Measurements from ENCODE around the gene CDK5RAP1. TPM values are rescaled to one million over a fixed set of nuclear protein-coding genes. Genes with fewer than 3 reads are reported as not detected.

Gene CDK5RAP1
- total and polyA plus RNA-seq, 4 donors: 16.8 to 65.7 (median 23.6) TPM

GRCh38 chr20:33320006-33320405 lies 81.3 kb downstream of the CDK5RAP1 start:
- Histone ChIP-seq H3K36me3 (ENCODE audit: control insufficient read depth in 1 of 2, insufficient read depth in 2 of 2, low read length in 1 of 2) (no peaks in the 10 kb centered on the region), H3K9me3 (ENCODE audit: control insufficient read depth, low read length) (no peaks in the 10 kb centered on the region), H3K4me3 (ENCODE audit: low read length in 2 of 2) (no peak overlapping the region), H3K4me1 (ENCODE audit: control insufficient read depth in 1 of 2, insufficient read depth in 2 of 2, low read length in 2 of 2) (no peaks in the 10 kb centered on the region), H3K27me3 (ENCODE audit: control insufficient read depth in 1 of 2, insufficient read depth in 2 of 2, low read length in 1 of 2) (peaks cover 0 to 2% of the 10 kb centered on the region in 2 donors), H3K27ac (ENCODE audit: low read depth in 1 of 2, low read length in 2 of 2) (no peak overlapping the region)
- DNase-seq (no peak), ATAC-seq (ENCODE audit: low FRiP score) (no peak)
- WGBS, 2 donors: 73 to 75% methylated on average over 10 of the region's 10 CpGs
- intact Hi-C loops (cut with DNase I): no loop called here

GRCh38 chr20:33318096-33318429 lies 83.3 kb downstream of the CDK5RAP1 start:
- 27 to 31% methylated on average over 5 of the region's 5 CpGs for WGBS, 2 donors
- intact Hi-C loops (cut with DNase I): no loop called here
- Histone ChIP-seq H3K9me3 (ENCODE audit: control insufficient read depth, low read length) (no peaks in the 10 kb centered on the region), H3K36me3 (ENCODE audit: control insufficient read depth in 1 of 2, insufficient read depth in 2 of 2, low read length in 1 of 2) (no peaks in the 10 kb centered on the region), H3K4me1 (ENCODE audit: control insufficient read depth in 1 of 2, insufficient read depth in 2 of 2, low read length in 2 of 2) (no peaks in the 10 kb centered on the region), H3K4me3 (ENCODE audit: low read length in 2 of 2) (no peak overlapping the region), H3K27ac (ENCODE audit: low read depth in 1 of 2, low read length in 2 of 2) (no peak overlapping the region), H3K27me3 (ENCODE audit: control insufficient read depth in 1 of 2, insufficient read depth in 2 of 2, low read length in 1 of 2) (peaks cover 0 to 2% of the 10 kb centered on the region in 2 donors)
- DNase-seq (no peak), ATAC-seq (ENCODE audit: low FRiP score) (no peak)

- Histone ChIP-seq H3K27ac (ENCODE audit: low read depth in 1 of 2, low read length in 2 of 2) (no peak overlapping the region), H3K27me3 (ENCODE audit: control insufficient read depth in 1 of 2, insufficient read depth in 2 of 2, low read length in 1 of 2) (peaks cover 0 to 2% of the 10 kb centered on the region in 2 donors), H3K4me3 (ENCODE audit: low read length in 2 of 2) (no peak overlapping the region), H3K9me3 (ENCODE audit: control insufficient read depth, low read length) (no peaks in the 10 kb centered on the region), H3K36me3 (ENCODE audit: control insufficient read depth in 1 of 2, insufficient read depth in 2 of 2, low read length in 1 of 2) (no peaks in the 10 kb centered on the region), H3K4me1 (ENCODE audit: control insufficient read depth in 1 of 2, insufficient read depth in 2 of 2, low read length in 2 of 2) (no peaks in the 10 kb centered on the region)
- intact Hi-C loops (cut with DNase I): no loop called here
- 81 to 85% methylated on average over 14 of the region's 14 CpGs for WGBS, 2 donors
- DNase-seq: no peak
- no peak for ATAC-seq (ENCODE audit: low FRiP score)
Measured at GRCh38 chr20:33317424-33318095, 83.8 kb downstream of the CDK5RAP1 start.

- Histone ChIP-seq H3K4me3 (ENCODE audit: low read length in 2 of 2) (no peak overlapping the region), H3K36me3 (ENCODE audit: control insufficient read depth in 1 of 2, insufficient read depth in 2 of 2, low read length in 1 of 2) (no peaks in the 10 kb centered on the region), H3K27ac (ENCODE audit: low read depth in 1 of 2, low read length in 2 of 2) (no peak overlapping the region), H3K27me3 (ENCODE audit: control insufficient read depth in 1 of 2, insufficient read depth in 2 of 2, low read length in 1 of 2) (peaks cover 0 to 2% of the 10 kb centered on the region in 2 donors), H3K9me3 (ENCODE audit: control insufficient read depth, low read length) (no peaks in the 10 kb centered on the region), H3K4me1 (ENCODE audit: control insufficient read depth in 1 of 2, insufficient read depth in 2 of 2, low read length in 2 of 2) (no peaks in the 10 kb centered on the region)
- ATAC-seq (ENCODE audit: low FRiP score) (no peak), DNase-seq (no peak)
- WGBS, 2 donors: 73 to 76% methylated on average over 3 of the region's 3 CpGs
- intact Hi-C loops (cut with DNase I): no loop called here
Measured at GRCh38 chr20:33316958-33317357, 84.4 kb downstream of the CDK5RAP1 start.

- WGBS, 2 donors: 69% methylated on average over 5 of the region's 5 CpGs
- peaks cover 0 to 2% of the 10 kb centered on the region in 2 donors for H3K27me3 ChIP-seq (ENCODE audit: control insufficient read depth in 1 of 2, insufficient read depth in 2 of 2, low read length in 1 of 2)
- no peak overlapping the region for H3K4me3 ChIP-seq (ENCODE audit: low read length in 2 of 2)
- no peak overlapping the region for H3K27ac ChIP-seq (ENCODE audit: low read depth in 1 of 2, low read length in 2 of 2)
- no peaks in the 10 kb centered on the region for H3K36me3 ChIP-seq (ENCODE audit: control insufficient read depth in 1 of 2, insufficient read depth in 2 of 2, low read length in 1 of 2)
- DNase-seq (no peak), ATAC-seq (ENCODE audit: low FRiP score) (no peak)
- H3K4me1 ChIP-seq (ENCODE audit: control insufficient read depth in 1 of 2, insufficient read depth in 2 of 2, low read length in 2 of 2): no peaks in the 10 kb centered on the region
- H3K9me3 ChIP-seq (ENCODE audit: control insufficient read depth, low read length): no peaks in the 10 kb centered on the region
- intact Hi-C loops (cut with DNase I): no loop called here
Measured at GRCh38 chr20:33316343-33316742, 85.0 kb downstream of the CDK5RAP1 start.

GRCh38 chr20:33313686-33314314 lies 87.5 kb downstream of the CDK5RAP1 start:
- intact Hi-C loops (cut with DNase I): no loop called here
- H3K4me3 ChIP-seq (ENCODE audit: low read length in 2 of 2): no peak overlapping the region
- DNase-seq (no peak), ATAC-seq (ENCODE audit: low FRiP score) (no peak)
- WGBS, 2 donors: 84% methylated on average over 7 of the region's 7 CpGs
- no peaks in the 10 kb centered on the region for H3K9me3 ChIP-seq (ENCODE audit: control insufficient read depth, low read length)
- no peak overlapping the region for H3K27ac ChIP-seq (ENCODE audit: low read depth in 1 of 2, low read length in 2 of 2)
- H3K27me3 ChIP-seq (ENCODE audit: control insufficient read depth in 1 of 2, insufficient read depth in 2 of 2, low read length in 1 of 2): peaks cover 0 to 2% of the 10 kb centered on the region in 2 donors
- no peaks in the 10 kb centered on the region for H3K36me3 ChIP-seq (ENCODE audit: control insufficient read depth in 1 of 2, insufficient read depth in 2 of 2, low read length in 1 of 2)
- H3K4me1 ChIP-seq (ENCODE audit: control insufficient read depth in 1 of 2, insufficient read depth in 2 of 2, low read length in 2 of 2): no peaks in the 10 kb centered on the region

GRCh38 chr20:33312583-33312982 lies 88.7 kb downstream of the CDK5RAP1 start:
- H3K9me3 ChIP-seq (ENCODE audit: control insufficient read depth, low read length): no peaks in the 10 kb centered on the region
- no peak overlapping the region for H3K4me3 ChIP-seq (ENCODE audit: low read length in 2 of 2)
- H3K36me3 ChIP-seq (ENCODE audit: control insufficient read depth in 1 of 2, insufficient read depth in 2 of 2, low read length in 1 of 2): no peaks in the 10 kb centered on the region
- 84 to 92% methylated on average over 11 of the region's 11 CpGs for WGBS, 2 donors
- intact Hi-C loops (cut with DNase I): no loop called here
- no peak for DNase-seq
- H3K27ac ChIP-seq (ENCODE audit: low read depth in 1 of 2, low read length in 2 of 2): no peak overlapping the region
- no peaks in the 10 kb centered on the region for H3K4me1 ChIP-seq (ENCODE audit: control insufficient read depth in 1 of 2, insufficient read depth in 2 of 2, low read length in 2 of 2)
- no peak for ATAC-seq (ENCODE audit: low FRiP score)
- peaks cover 0 to 2% of the 10 kb centered on the region in 2 donors for H3K27me3 ChIP-seq (ENCODE audit: control insufficient read depth in 1 of 2, insufficient read depth in 2 of 2, low read length in 1 of 2)

- no peaks in the 10 kb centered on the region for H3K4me1 ChIP-seq (ENCODE audit: control insufficient read depth in 1 of 2, insufficient read depth in 2 of 2, low read length in 2 of 2)
- 44 to 52% methylated on average over 4 of the region's 4 CpGs for WGBS, 2 donors
- no peak for DNase-seq
- no peaks in the 10 kb centered on the region for H3K9me3 ChIP-seq (ENCODE audit: control insufficient read depth, low read length)
- ATAC-seq (ENCODE audit: low FRiP score): no peak
- no peak overlapping the region for H3K4me3 ChIP-seq (ENCODE audit: low read length in 2 of 2)
- H3K27me3 ChIP-seq (ENCODE audit: control insufficient read depth in 1 of 2, insufficient read depth in 2 of 2, low read length in 1 of 2): peaks cover 0 to under 1% of the 10 kb centered on the region in 2 donors
- intact Hi-C loops (cut with DNase I): no loop called here
- H3K36me3 ChIP-seq (ENCODE audit: control insufficient read depth in 1 of 2, insufficient read depth in 2 of 2, low read length in 1 of 2): no peaks in the 10 kb centered on the region
- H3K27ac ChIP-seq (ENCODE audit: low read depth in 1 of 2, low read length in 2 of 2): no peak overlapping the region
Measured at GRCh38 chr20:33311996-33312395, 89.3 kb downstream of the CDK5RAP1 start.

GRCh38 chr20:33311011-33311410 lies 90.3 kb downstream of the CDK5RAP1 start:
- Histone ChIP-seq H3K27me3 (ENCODE audit: control insufficient read depth in 1 of 2, insufficient read depth in 2 of 2, low read length in 1 of 2) (no peaks in the 10 kb centered on the region), H3K36me3 (ENCODE audit: control insufficient read depth in 1 of 2, insufficient read depth in 2 of 2, low read length in 1 of 2) (no peaks in the 10 kb centered on the region), H3K27ac (ENCODE audit: low read depth in 1 of 2, low read length in 2 of 2) (no peak overlapping the region), H3K9me3 (ENCODE audit: control insufficient read depth, low read length) (no peaks in the 10 kb centered on the region), H3K4me1 (ENCODE audit: control insufficient read depth in 1 of 2, insufficient read depth in 2 of 2, low read length in 2 of 2) (no peaks in the 10 kb centered on the region), H3K4me3 (ENCODE audit: low read length in 2 of 2) (no peak overlapping the region)
- ATAC-seq (ENCODE audit: low FRiP score): no peak
- WGBS, 2 donors: 82 to 83% methylated on average over 8 of the region's 8 CpGs
- intact Hi-C loops (cut with DNase I): no loop called here
- DNase-seq: no peak
